ENCODE results near the gene QPCT. TPM values are rescaled to one million over a fixed set of nuclear protein-coding genes. Genes with fewer than 3 reads are reported as not detected.

QPCT gene
- total RNA-seq, 1 experiment from 2014 or later: not detected

DNA sequence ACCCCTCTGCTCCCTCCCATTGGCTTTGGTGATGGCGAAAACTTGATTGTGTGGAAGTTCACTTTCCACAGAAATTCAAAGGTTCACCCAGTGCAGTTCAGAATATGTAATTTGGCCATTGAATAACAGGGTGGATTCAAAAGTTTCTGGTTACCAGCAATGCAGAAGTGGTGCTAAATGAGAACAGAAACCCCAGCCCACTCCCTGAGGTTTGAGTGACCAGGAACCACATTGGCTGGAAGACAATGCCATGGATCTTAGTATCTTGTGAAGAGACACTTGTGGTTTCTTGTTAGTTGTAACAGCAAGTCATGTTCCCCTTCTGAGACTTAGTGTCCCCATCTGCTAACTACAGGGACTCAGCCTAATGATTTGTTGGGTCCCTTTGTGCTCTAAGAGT lies 49.8 kb downstream of the QPCT start:
- no peak overlapping the region for H2AFZ ChIP-seq (ENCODE audit: low read length)
- H3K79me2 ChIP-seq (ENCODE audit: insufficient read depth, low read length): no peaks in the 10 kb centered on the region
- no peak overlapping the region for H3K56ac ChIP-seq (ENCODE audit: insufficient read length, low read depth, low read length)
- H3K14ac ChIP-seq (ENCODE audit: insufficient read depth, low read length): no peak overlapping the region
- no peak overlapping the region for H2AK5ac ChIP-seq (ENCODE audit: insufficient read length, low read length)
- H3K79me1 ChIP-seq (ENCODE audit: insufficient read depth, low read depth, low read length, poor library complexity, severe bottlenecking): no peaks in the 10 kb centered on the region
- Mint-ChIP-seq H3K36me3 (ENCODE audit: insufficient read depth in 1 of 3, low read depth in 3 of 3) (peaks cover 2 to 3% (median 2%) of the 10 kb centered on the region in 3 experiments; a peak in 2 of 7 replicates), H3K27ac (no peak overlapping the region), H3K4me1 (peaks cover 27 to 28% of the 10 kb centered on the region in 2 experiments), H3K27me3 (ENCODE audit: low read depth) (no peaks in the 10 kb centered on the region), H3K4me3 (no peak overlapping the region), H3K9me3 (no peaks in the 10 kb centered on the region)
- H2BK5ac ChIP-seq (ENCODE audit: insufficient read length, low read length): no peak overlapping the region
- no peak overlapping the region for H2BK12ac ChIP-seq (ENCODE audit: insufficient read length, low read depth, low read length)
- no peak overlapping the region for H3K27ac ChIP-seq (ENCODE audit: insufficient read length, low read depth, low read length)
- no peak overlapping the region for H2BK20ac ChIP-seq (ENCODE audit: low read depth, low read length, poor library complexity, severe bottlenecking)
- peaks cover 10% of the 10 kb centered on the region; the same call in 1 of the 2 replicates for H3K4me1 ChIP-seq (ENCODE audit: insufficient read depth, low read length)
- no peak overlapping the region for H2BK120ac ChIP-seq (ENCODE audit: low read depth, low read length, poor library complexity, severe bottlenecking)
- H4K8ac ChIP-seq (replicated peaks; ENCODE audit: insufficient read length, low read depth, low read length): no peak overlapping the region
- H4K20me1 ChIP-seq (ENCODE audit: control insufficient read depth, insufficient read depth, insufficient read length): no peaks in the 10 kb centered on the region
- H2BK15ac ChIP-seq (ENCODE audit: low read depth, low read length): no peak overlapping the region
- no peak overlapping the region for H3K9ac ChIP-seq (ENCODE audit: extremely low read depth, insufficient read length, low read length)
- H3K4ac ChIP-seq (ENCODE audit: low read depth, low read length): no peak overlapping the region
- no peak overlapping the region for H3K18ac ChIP-seq (ENCODE audit: insufficient read length, low read depth, low read length)
- H3K23me2 ChIP-seq (ENCODE audit: insufficient read length, low read depth, low read length, poor library complexity, severe bottlenecking): no peaks in the 10 kb centered on the region
- H3K27me3 ChIP-seq (ENCODE audit: insufficient read depth, low read length): no peaks in the 10 kb centered on the region
- no peak for TF ChIP-seq CTCF (conservative IDR thresholded peaks at IDR 0.05)
- no peak overlapping the region for H4K91ac ChIP-seq (ENCODE audit: insufficient read length, low read depth, low read length)
- DNase-seq: no peak
- H3K4me2 ChIP-seq (ENCODE audit: insufficient read depth, insufficient read length, low read length): no peak overlapping the region
- no peaks in the 10 kb centered on the region for H3K9me3 ChIP-seq (ENCODE audit: control insufficient read depth, low read depth, low read length)
- no peak overlapping the region for H3K23ac ChIP-seq (ENCODE audit: insufficient read length, low read depth, low read length)
- H4K5ac ChIP-seq (ENCODE audit: insufficient read length, low read depth, low read length): no peak overlapping the region
- no CpG with 5 or more reads among the region's 1 CpG for WGBS (ENCODE audit: extremely low coverage, insufficient read length, low lambda C conversion rate)
- no peak overlapping the region for H3T11ph ChIP-seq (ENCODE audit: low read length)

Measured in H9 (cell line).